Measurements from ENCODE around the gene MRPL49.
"Not testable (repeated sequence)": the region's sequence is repeated elsewhere in the genome, so short reads cannot be mapped to it uniquely, and the experiment has no call there.

Gene MRPL49

DNA sequence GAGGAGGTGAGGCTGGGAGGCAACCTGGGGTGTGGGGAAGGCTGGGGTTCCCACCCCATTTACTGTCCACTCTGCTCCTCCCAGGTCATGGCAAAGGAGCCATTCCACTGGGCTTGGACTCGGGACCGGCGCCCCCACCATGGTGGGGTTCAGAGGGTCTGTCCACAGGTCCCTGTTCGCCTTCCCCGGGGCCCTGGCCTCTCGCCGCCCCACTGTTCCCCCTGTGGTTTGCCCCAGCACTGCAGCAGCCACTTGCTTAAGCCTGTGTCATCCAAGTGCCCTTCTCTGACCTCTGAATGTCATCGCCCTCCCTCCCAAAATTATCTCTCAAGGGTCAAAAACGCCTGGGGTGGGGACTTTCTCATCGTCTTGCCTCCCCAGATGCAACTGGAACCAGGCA is 50.5 kb downstream of the MRPL49 start:
- no peak for DNase-seq

DNA sequence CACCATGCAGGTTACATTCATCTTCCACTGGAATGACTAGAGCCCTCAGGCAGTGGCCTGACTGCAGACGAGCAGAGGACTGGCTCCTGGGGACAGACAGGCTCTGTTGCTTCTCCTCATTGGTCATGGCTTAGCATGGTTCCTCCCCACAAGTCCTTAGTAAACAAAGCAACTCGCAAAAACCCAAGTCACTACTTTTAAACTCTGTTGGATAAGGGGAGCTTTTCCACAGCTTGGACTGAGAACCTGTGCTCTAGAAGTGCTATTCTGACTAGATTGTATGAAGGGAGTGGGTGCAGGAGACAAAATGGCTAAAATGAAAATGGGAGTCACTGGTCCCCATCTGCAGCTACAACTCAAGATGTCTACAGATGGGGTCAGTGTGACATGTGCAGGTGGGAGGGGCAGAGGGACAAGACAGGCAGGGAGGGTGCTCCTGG is 52.5 kb downstream of the MRPL49 start:
- DNase-seq, result not testable (repeated sequence)
